Jurkat, Clone E6-1 (cell line): ENCODE measurements around the gene FAM222A.
"Not testable (repeated sequence)": the region's sequence is repeated elsewhere in the genome, so short reads cannot be mapped to it uniquely, and the experiment has no call there.

ENCODE experiments used
- DNase-seq: peaks from one replicate; pipeline ENCODE4 v3.0.0-alpha.2; 2011; ENCODE audit warnings: low read depth, low spot score
- H3K4me3 ChIP-seq: 2 replicates; pipeline ENCODE4 v1.5.1; 2011; ENCODE audit warnings: mild to moderate bottlenecking, low read length, control low read depth, moderate library complexity

The FAM222A gene

DNA sequence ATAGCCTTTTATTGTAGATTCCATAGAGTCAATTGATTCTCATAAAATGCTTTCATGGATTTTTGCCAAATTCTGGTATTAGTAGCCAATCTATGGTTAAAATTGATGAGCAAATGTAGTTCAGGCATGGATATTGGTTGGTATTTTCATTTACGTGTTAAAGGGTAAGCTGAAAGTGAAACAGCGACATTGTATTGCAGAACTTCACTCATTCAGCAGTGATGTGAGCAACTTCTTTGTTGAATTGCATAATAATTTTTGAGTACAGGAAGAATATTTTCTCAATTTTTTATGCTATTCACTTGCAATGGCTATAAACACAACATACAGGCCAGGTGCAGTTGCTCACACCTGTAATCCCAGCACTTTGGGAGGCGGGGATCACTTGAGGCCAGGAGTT is 24.2 kb upstream of the FAM222A start:
- H3K4me3 ChIP-seq = no peak overlapping the region
- DNase-seq = no peak

GRCh38 chr12:109693160-109693559 is 20.5 kb upstream of the FAM222A start:
- no peak overlapping the region for H3K4me3 ChIP-seq
- DNase-seq = no peak

DNA sequence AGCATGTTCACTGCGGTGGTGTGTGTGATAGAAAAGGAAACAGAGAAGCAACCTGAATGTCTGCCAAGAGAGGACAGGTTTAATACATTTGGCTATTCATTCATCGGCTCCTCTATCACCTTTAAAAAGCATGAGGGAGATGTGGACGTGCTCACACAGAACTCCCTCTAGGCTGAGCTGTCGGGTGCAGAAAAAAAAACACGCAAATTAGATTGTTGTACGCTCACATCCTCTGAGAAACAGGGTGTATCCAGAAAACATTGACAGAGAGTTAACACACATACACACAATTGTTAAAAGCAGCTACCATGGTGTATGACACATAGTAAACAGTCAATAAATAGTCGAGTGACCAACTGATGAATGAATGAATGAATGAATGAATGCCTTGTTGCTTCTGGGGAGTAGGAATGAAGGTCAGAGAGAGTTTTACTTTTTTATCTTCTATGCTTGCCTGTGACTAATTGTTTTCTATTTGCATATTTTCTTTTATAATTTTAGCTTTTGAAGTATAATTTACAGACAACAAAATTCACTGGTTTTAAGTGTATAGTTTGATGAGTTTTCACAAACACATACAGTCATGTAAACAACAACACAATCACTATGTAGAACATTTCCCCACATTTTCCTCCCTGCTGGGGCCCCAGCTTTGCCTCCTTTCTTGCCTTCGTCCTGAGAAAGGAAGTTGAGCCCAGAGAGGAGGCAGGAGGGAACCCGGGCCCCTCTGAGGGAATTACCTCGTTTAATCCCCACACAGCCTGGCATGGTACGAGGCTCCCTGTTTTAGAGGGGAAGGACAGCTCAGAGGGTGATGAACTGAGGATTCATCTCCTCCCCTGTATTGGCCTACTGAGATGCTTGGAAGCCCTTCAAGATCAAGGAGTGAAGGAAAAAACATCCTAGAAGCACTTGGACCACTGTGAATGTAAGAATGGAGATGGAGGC is 19.7 kb upstream of the FAM222A start:
- no peak for DNase-seq
- no peak overlapping the region for H3K4me3 ChIP-seq

DNA sequence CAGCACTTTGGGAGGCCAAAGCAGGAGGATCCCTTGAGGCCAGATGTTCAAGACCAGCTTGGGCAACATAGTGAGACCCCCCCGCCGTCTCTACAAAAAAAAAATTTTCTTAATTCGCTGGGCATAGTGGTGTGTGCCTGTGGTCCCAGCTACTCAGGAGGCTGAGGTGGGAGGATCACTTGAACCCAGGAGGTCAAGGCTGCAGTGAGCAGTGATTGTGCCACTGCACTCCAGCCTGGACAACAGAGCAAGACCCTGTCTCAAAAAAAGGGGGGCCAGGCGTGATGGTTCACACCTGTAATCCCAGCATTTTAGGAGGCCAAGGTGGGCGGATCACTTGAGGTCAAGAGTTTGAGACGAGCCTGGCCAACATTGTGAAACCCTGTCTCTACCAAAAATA is 19.0 kb upstream of the FAM222A start:
- not testable (repeated sequence) for H3K4me3 ChIP-seq, DNase-seq

- DNase-seq = no peak
- no peak overlapping the region for H3K4me3 ChIP-seq
These were observed 18.2 kb upstream of the FAM222A start for GRCh38 chr12:109695416-109695815.

GRCh38 chr12:109695961-109696461 is 17.6 kb upstream of the FAM222A start:
- DNase-seq = no peak
- H3K4me3 ChIP-seq = no peak overlapping the region

- DNase-seq = no peak
- no peak overlapping the region for H3K4me3 ChIP-seq
These were observed 16.9 kb upstream of the FAM222A start for GRCh38 chr12:109696485-109697269.

DNA sequence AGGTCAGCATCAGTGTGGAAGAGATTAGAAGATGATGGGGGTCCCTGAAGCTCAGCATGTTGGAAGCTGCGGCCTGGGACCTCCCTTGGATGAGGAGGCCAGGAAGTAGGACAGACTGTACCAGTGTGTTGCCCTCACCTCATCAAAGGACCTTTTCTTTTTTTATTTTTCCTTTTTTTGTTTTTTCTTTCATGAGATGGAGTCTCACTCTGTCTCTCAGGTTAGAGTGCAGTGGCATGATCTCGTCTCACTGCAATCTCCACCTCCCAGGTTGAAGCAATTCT is 16.4 kb upstream of the FAM222A start:
- H3K4me3 ChIP-seq = no peak overlapping the region
- no peak for DNase-seq

- DNase-seq = no peak
These were observed 15.7 kb upstream of the FAM222A start for GRCh38 chr12:109697877-109698468.

DNA sequence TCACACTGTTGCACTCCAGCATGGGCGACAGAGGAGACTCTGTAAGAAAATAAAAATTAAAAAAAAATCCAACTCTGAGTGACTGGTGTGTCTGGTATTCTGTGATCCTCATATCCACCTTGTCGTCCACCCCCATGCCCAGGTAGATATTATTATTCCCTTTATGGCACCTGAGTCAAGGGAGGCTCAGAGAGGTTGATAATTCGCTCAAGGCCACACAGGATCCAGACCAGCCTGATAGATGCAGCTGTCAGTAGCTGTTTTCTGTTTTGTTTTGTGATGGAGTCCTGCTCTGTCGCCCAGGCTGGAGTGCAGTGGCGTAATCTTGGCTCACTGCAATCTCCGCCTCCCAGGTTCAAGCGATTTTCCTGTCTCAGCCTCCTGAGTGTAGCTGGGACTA is 14.8 kb upstream of the FAM222A start:
- no peak for DNase-seq
- H3K4me3 ChIP-seq = no peak overlapping the region

More at GRCh38 chr12:109697877-109698468, 15.7 kb upstream of the FAM222A start:
- H3K4me3 ChIP-seq = no peak overlapping the region

- no peak overlapping the region for H3K4me3 ChIP-seq
- no peak for DNase-seq
These were observed 12.6 kb upstream of the FAM222A start for GRCh38 chr12:109701064-109701463.

DNA sequence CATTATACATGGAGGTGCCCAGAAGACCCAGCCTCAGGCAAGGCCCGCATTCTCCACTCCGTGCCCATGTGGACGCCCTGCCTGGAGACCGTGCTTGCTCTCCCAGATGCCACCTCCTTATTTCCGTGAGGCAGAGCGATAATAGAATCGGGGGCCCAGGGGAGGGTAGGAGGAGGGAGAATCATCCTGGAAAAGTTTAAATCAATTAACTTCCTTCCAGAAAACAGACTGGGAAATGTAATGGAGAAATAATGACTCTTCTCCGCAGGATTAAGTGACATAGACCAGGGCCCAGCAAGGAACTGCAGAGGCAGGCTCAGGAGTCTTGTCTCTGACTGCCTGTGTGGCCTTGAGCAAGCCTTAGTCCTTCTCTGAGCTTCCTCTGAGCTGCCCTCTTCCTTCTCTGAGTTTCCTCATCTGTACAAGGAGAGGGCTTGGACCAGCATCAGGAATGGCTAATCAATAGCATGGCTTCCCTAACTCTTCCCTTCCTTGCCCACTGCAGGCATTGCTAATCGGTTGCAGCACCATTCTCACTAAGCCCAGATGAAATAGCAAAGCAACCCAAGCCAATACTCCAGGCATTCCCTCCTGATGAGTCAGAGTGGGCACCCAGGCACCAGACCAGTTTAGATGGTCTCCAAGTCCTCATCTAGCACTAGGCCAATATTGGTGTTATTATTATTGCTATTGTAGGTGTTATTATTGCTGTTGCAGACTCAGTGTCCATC is 11.3 kb upstream of the FAM222A start:
- H3K4me3 ChIP-seq = no peak overlapping the region
- no peak for DNase-seq

- no peak overlapping the region for H3K4me3 ChIP-seq
- no peak for DNase-seq
These were observed 9.9 kb upstream of the FAM222A start for GRCh38 chr12:109703684-109704083.

- H3K4me3 ChIP-seq = no peak overlapping the region
- no peak for DNase-seq
These were observed 9.1 kb upstream of the FAM222A start for GRCh38 chr12:109704371-109705098.

DNA sequence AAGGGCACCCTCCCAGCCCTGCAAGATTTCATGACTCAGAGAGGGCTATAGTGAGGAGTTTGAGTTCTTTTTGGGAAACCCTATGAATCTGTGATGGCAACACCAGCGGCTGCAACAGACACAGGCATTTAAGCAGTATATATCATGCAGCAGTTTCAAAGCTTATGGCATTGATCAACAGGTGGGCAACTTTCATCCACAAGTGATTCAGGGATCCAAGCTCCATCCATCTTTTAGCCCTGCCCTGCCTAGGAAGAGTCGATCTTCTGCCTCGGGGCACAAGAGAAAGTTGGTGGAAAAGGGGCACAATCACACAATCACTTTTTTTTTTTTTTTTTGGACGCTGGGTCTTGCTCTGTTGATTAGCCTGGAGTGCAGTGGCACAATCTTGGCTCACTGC is 8.3 kb upstream of the FAM222A start:
- DNase-seq = no peak
- no peak overlapping the region for H3K4me3 ChIP-seq

DNA sequence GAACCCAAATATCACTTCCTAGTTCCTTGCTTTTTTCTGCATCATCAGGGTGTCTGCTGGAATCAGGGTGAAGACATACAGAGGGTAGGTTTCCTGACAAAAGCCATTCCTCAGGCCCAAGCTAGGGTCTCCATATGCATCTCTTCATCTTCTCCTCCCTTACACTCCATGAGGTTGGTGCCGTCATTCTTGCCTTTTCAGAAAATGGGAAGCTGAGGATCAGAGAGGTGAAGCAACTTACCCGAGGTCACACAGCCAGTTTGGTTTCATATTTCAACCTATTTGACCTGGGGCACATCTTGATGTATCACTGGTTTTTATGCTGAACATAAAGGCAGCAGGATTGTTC is 7.3 kb upstream of the FAM222A start:
- H3K4me3 ChIP-seq = no peak overlapping the region
- DNase-seq = no peak

DNA sequence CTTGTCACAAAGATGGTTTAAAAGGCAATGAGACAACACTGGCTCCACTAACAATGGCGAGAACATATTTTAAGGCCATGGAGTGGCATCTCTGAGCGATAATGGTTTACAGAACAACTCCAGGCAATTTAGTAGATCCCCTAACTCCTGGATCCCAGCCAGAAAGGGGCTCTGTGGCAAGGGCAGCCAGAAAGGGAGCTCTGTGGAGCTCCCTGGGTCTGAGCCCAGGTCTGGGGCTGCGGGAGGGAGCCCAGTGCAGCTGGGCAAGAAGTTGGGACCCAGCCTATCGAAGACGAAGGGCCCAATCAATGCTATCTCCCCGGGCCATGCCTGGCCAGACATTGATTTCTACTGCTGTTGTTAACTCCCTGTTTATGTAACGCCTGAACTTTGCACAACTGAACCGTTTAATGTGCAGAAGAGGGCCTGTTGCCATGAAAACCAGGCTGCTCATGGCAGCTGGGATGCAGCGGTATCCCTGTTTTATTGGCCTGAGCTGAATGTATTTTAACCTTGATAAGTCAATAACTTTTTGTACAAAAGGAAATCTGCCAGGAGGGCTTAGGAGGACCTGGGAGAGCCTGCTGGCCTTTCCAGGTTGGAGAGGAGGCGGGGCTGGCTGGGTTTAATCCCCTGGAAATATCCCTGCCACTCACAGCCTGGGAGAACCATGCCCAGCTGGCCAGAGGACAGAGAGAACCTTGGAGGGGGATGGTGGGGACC is 6.7 kb upstream of the FAM222A start:
- no peak for DNase-seq
- H3K4me3 ChIP-seq = no peak overlapping the region

- no peak for DNase-seq
- no peak overlapping the region for H3K4me3 ChIP-seq
These were observed 6.2 kb upstream of the FAM222A start for GRCh38 chr12:109707470-109707821.
